Esophagus muscularis mucosa (tissue), 3 donors: Measurements from ENCODE around the gene DCK.
"Not testable (repeated sequence)": the region's sequence is repeated elsewhere in the genome, so short reads cannot be mapped to it uniquely, and the experiment has no call there.

Experiments used
- CTCF ChIP-seq, 3 experiments: fragments of 200-600 bp in 2 of 3; fragments of 450-650 bp in 1 of 3; sonication (generic) in 2 of 3; IDR thresholded peaks; one replicate each; pipeline ENCODE4 v1.5.1; 2017 to 2019; ENCODE audit warnings: antibody characterized with exemption in 3 of 3, mild to moderate bottlenecking in 2 of 3, moderate library complexity in 1 of 3
- POLR2A ChIP-seq: fragments of 450-650 bp; IDR thresholded peaks from one replicate; pipeline ENCODE4 v1.6.1; 2017; ENCODE audit warnings: antibody characterized with exemption, moderate library complexity, mild to moderate bottlenecking, low read depth
- POLR2AphosphoS5 ChIP-seq, 2 donors: sonication (generic); formaldehyde crosslinking; IDR thresholded peaks; one replicate each; pipeline ENCODE4 v1.6.1; 2017; ENCODE audit warnings: antibody characterized with exemption in 2 of 2

- TF ChIP-seq CTCF (IDR thresholded peaks at IDR 0.05); POLR2A; POLR2AphosphoS5 (IDR thresholded peaks at IDR 0.05): not testable (repeated sequence)
Observed at GRCh38 chr4:71053613-71054012, 60.2 kb downstream of the DCK start.
